HG03066 (cell line): ENCODE data around the gene LNX1.
"Not testable (repeated sequence)": the region's sequence is repeated elsewhere in the genome, so short reads cannot be mapped to it uniquely, and the experiment has no call there.

ENCODE experiments used
- ATAC-seq: cut with Tn5 transposase; IDR thresholded peaks from one replicate; pipeline ENCODE4 v1.9.1; 2021; ENCODE audit warnings: low read depth; ENCODE audit not compliant: unreplicated experiment

The LNX1 gene

GRCh38 chr4:53421791-53422190 lies 169.5 kb downstream of the LNX1 start:
- no peak for ATAC-seq

- no peak for ATAC-seq
Measured at GRCh38 chr4:53419208-53419607, 172.1 kb downstream of the LNX1 start.

GRCh38 chr4:53409479-53409878 lies 181.8 kb downstream of the LNX1 start:
- not testable (repeated sequence) for ATAC-seq
